ENCODE data around the gene KCNK10.

DNA sequence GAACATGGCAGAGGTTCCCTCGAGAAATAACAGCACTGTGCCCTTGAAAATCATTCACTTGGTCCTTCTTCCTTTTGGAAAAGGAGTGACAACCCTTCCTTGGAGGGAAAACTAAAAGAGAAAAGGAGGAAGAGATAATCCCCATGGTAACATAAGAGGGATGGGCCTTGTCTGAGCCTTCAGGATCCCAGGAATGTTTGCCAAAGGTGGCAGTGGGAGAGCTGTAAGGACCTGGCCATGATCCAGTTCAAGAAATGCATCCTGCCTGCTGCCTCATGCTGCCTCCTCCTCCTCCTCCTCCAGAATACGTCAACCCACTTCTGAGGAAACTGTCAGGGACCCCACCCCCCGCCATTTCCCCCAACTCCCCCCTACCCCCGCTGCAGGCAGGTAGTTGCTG lies 118.8 kb downstream of the KCNK10 start:
- TF ChIP-seq, protein P1, sequence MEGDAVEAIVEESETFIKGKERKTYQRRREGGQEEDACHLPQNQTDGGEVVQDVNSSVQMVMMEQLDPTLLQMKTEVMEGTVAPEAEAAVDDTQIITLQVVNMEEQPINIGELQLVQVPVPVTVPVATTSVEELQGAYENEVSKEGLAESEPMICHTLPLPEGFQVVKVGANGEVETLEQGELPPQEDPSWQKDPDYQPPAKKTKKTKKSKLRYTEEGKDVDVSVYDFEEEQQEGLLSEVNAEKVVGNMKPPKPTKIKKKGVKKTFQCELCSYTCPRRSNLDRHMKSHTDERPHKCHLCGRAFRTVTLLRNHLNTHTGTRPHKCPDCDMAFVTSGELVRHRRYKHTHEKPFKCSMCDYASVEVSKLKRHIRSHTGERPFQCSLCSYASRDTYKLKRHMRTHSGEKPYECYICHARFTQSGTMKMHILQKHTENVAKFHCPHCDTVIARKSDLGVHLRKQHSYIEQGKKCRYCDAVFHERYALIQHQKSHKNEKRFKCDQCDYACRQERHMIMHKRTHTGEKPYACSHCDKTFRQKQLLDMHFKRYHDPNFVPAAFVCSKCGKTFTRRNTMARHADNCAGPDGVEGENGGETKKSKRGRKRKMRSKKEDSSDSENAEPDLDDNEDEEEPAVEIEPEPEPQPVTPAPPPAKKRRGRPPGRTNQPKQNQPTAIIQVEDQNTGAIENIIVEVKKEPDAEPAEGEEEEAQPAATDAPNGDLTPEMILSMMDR (conservative IDR thresholded peaks at IDR 0.05; ENCODE audit: low read length) = no peak
- TF ChIP-seq EZH2phosphoT487 (IDR thresholded peaks at IDR 0.05; ENCODE audit: borderline replicate concordance) = no peak
